ENCODE data around the gene VSIG10. TPM values are rescaled to one million over a fixed set of nuclear protein-coding genes. Genes with fewer than 3 reads are reported as not detected.

Gene VSIG10
- total RNA-seq, 1 experiment from 2014 or later, result 97.4 TPM

DNA sequence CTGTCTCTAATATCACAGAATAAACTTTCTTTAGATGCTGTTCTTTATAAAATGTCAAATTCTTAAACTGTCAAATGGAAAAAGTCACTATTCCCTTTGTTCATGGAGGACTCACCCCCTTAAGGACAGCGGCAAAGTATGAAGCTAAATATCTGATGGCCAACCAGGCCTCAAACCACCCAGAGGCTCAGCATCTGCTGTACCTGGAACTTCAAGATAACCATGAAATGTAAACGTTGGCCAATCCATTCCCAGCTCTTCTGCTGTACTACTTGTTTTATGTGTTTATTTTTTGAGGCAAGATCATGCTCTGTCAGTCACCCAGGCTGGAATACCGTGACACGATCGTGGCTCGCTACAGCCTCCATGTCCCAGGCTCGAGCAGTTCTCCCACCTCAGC, 71.6 kb downstream of the VSIG10 start:
- no peaks in the 10 kb centered on the region for H3K27me3 ChIP-seq (ENCODE audit: insufficient read depth, low read length)
- no peak overlapping the region for H3K9ac ChIP-seq (ENCODE audit: extremely low read depth, insufficient read length, low read length)
- no peak overlapping the region for H2BK120ac ChIP-seq (ENCODE audit: low read depth, low read length, poor library complexity, severe bottlenecking)
- H4K5ac ChIP-seq (ENCODE audit: insufficient read length, low read depth, low read length), result no peak overlapping the region
- no CpG with 5 or more reads among the region's 7 CpGs for WGBS (ENCODE audit: extremely low coverage, insufficient read length, low lambda C conversion rate)
- no peak overlapping the region for H3T11ph ChIP-seq (ENCODE audit: low read length)
- H4K20me1 ChIP-seq (ENCODE audit: control insufficient read depth, insufficient read depth, insufficient read length), result no peaks in the 10 kb centered on the region
- no peaks in the 10 kb centered on the region for H3K23me2 ChIP-seq (ENCODE audit: insufficient read length, low read depth, low read length, poor library complexity, severe bottlenecking)
- Mint-ChIP-seq H3K27me3 (ENCODE audit: low read depth) (no peaks in the 10 kb centered on the region), H3K9me3 (no peaks in the 10 kb centered on the region; a peak in 1 of 5 replicates), H3K36me3 (ENCODE audit: insufficient read depth in 1 of 3, low read depth in 3 of 3) (peaks cover 41 to 91% (median 84%) of the 10 kb centered on the region in 3 experiments), H3K4me3 (no peak overlapping the region), H3K27ac (peak overlapping the region in 2 of 3 experiments; percentile 12 to 83; a peak in 1 of 7 replicates), H3K4me1 (0 out of 4 replicates have a peak, but pooled peaks cover 0 to 4% of the 10 kb centered on the region in 2 experiments)
- H3K79me2 ChIP-seq (ENCODE audit: insufficient read depth, low read length), result no peaks in the 10 kb centered on the region; the same call in 1 of the 2 replicates
- no peak overlapping the region for H2BK5ac ChIP-seq (ENCODE audit: insufficient read length, low read length)
- H3K27ac ChIP-seq (ENCODE audit: insufficient read length, low read depth, low read length), result no peak overlapping the region
- no peak overlapping the region for H3K4me2 ChIP-seq (ENCODE audit: insufficient read depth, insufficient read length, low read length)
- no peak overlapping the region for H3K56ac ChIP-seq (ENCODE audit: insufficient read length, low read depth, low read length)
- no peak overlapping the region for H2AK5ac ChIP-seq (ENCODE audit: insufficient read length, low read length)
- no peak overlapping the region for H3K23ac ChIP-seq (ENCODE audit: insufficient read length, low read depth, low read length)
- TF ChIP-seq, protein P1, sequence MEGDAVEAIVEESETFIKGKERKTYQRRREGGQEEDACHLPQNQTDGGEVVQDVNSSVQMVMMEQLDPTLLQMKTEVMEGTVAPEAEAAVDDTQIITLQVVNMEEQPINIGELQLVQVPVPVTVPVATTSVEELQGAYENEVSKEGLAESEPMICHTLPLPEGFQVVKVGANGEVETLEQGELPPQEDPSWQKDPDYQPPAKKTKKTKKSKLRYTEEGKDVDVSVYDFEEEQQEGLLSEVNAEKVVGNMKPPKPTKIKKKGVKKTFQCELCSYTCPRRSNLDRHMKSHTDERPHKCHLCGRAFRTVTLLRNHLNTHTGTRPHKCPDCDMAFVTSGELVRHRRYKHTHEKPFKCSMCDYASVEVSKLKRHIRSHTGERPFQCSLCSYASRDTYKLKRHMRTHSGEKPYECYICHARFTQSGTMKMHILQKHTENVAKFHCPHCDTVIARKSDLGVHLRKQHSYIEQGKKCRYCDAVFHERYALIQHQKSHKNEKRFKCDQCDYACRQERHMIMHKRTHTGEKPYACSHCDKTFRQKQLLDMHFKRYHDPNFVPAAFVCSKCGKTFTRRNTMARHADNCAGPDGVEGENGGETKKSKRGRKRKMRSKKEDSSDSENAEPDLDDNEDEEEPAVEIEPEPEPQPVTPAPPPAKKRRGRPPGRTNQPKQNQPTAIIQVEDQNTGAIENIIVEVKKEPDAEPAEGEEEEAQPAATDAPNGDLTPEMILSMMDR (conservative IDR thresholded peaks at IDR 0.05), result no peak
- no peak overlapping the region for H3K18ac ChIP-seq (ENCODE audit: insufficient read length, low read depth, low read length)
- no peak overlapping the region for H2AFZ ChIP-seq (ENCODE audit: low read length)
- no peaks in the 10 kb centered on the region for H3K4me1 ChIP-seq (ENCODE audit: insufficient read depth, low read length)
- no peak overlapping the region for H4K91ac ChIP-seq (ENCODE audit: insufficient read length, low read depth, low read length)
- no peak for DNase-seq
- no peak overlapping the region for H2BK20ac ChIP-seq (ENCODE audit: low read depth, low read length, poor library complexity, severe bottlenecking)
- H2BK15ac ChIP-seq (ENCODE audit: low read depth, low read length), result no peak overlapping the region
- no peak overlapping the region for H3K14ac ChIP-seq (ENCODE audit: insufficient read depth, low read length)
- no peak overlapping the region for H3K4ac ChIP-seq (ENCODE audit: low read depth, low read length)
- no peaks in the 10 kb centered on the region for H3K79me1 ChIP-seq (ENCODE audit: insufficient read depth, low read depth, low read length, poor library complexity, severe bottlenecking)
- no peak overlapping the region for H2BK12ac ChIP-seq (ENCODE audit: insufficient read length, low read depth, low read length)
- no peaks in the 10 kb centered on the region for H3K9me3 ChIP-seq (ENCODE audit: control insufficient read depth, low read depth, low read length)
- H4K8ac ChIP-seq (replicated peaks; ENCODE audit: insufficient read length, low read depth, low read length), result no peak overlapping the region

Measured in H9 (cell line).